Measurements from ENCODE around the gene CUL7. TPM values are rescaled to one million over a fixed set of nuclear protein-coding genes. Genes with fewer than 3 reads are reported as not detected.

Gene CUL7
- 10 to 100 TPM; 12.7 to 13.0 TPM for total RNA-seq

GRCh38 chr6:43053545-43054205, at the start of gene CUL7:
Gene CUL7 (minus strand): TSS chr6:43053851. CDS start chr6:43052788, 1,063 bp downstream.
- Mint-ChIP-seq H3K9me3 (no peaks in the 10 kb centered on the region), H3K36me3 (ENCODE audit: low read depth) (peaks cover 52% of the 10 kb centered on the region), H3K27me3 (no peaks in the 10 kb centered on the region), H3K27ac (peak within 1 kb of the TSS; percentile 93), H3K4me1 (peaks cover 54% of the 10 kb centered on the region), H3K4me3 (peak within 1 kb of the TSS; percentile 96)
- peak; percentile 95 for DNase-seq
- ChIA-PET CTCF (interaction anchor here (0.6 to 2.0 kb wide), 8 partner anchors 21 to 345 kb away, joined by 3 to 7 read pairs (median 4); partner anchors contain the start of genes CNPY3 and KLHDC3), POLR2A (interaction anchor here (0.6 to 4.4 kb wide), 25 partner anchors 9 to 490 kb away, joined by 3 to 27 read pairs (median 3); partner anchors contain the start of genes CNPY3, DNPH1, KLHDC3 and MEA1)

- CTCF ChIA-PET, result no interaction called here
- H3K4me1 Mint-ChIP-seq, result no peaks in the 10 kb centered on the region
- H3K36me3 Mint-ChIP-seq (ENCODE audit: low read depth), result no peaks in the 10 kb centered on the region
- POLR2A ChIA-PET, result no interaction called here
- no peak overlapping the region for H3K27ac Mint-ChIP-seq
- no peak for DNase-seq
- H3K9me3 Mint-ChIP-seq, result no peaks in the 10 kb centered on the region
- H3K27me3 Mint-ChIP-seq, result peaks cover 10% of the 10 kb centered on the region
- H3K4me3 Mint-ChIP-seq, result no peak overlapping the region
These were observed 47.8 kb upstream of the CUL7 start for GRCh38 chr6:43101497-43101896.

- Mint-ChIP-seq H3K4me3 (no peak overlapping the region), H3K36me3 (ENCODE audit: low read depth) (no peaks in the 10 kb centered on the region)
- CTCF ChIA-PET, result interaction anchor here (1.0 kb wide), 1 partner anchor 46 kb away, joined by 3 read pairs; no protein-coding TSS in a partner anchor
These were observed 43.9 kb upstream of the CUL7 start for GRCh38 chr6:43097502-43097901.

GRCh38 chr6:43097098-43097489, 43.4 kb upstream of the CUL7 start:
- H3K9me3 Mint-ChIP-seq, result no peaks in the 10 kb centered on the region
- H3K27me3 Mint-ChIP-seq, result no peaks in the 10 kb centered on the region
- ChIA-PET POLR2A (interaction anchor here (0.9 kb wide), 1 partner anchor 494 kb away, joined by 3 read pairs; no protein-coding TSS in a partner anchor), CTCF (interaction anchor here (1.0 kb wide), 1 partner anchor 47 kb away, joined by 3 read pairs; no protein-coding TSS in a partner anchor)
- no peak for DNase-seq
- peaks cover 20% of the 10 kb centered on the region for H3K4me1 Mint-ChIP-seq
- no peak overlapping the region for H3K4me3 Mint-ChIP-seq
- H3K36me3 Mint-ChIP-seq (ENCODE audit: low read depth), result no peaks in the 10 kb centered on the region
- no peak overlapping the region for H3K27ac Mint-ChIP-seq

More at GRCh38 chr6:43097502-43097901, 43.9 kb upstream of the CUL7 start:
- Mint-ChIP-seq H3K27me3 (no peaks in the 10 kb centered on the region), H3K4me1 (peaks cover 16% of the 10 kb centered on the region), H3K27ac (no peak overlapping the region), H3K9me3 (no peaks in the 10 kb centered on the region)
- POLR2A ChIA-PET, result no interaction called here
- DNase-seq, result no peak

GRCh38 chr6:43096451-43097097, 42.9 kb upstream of the CUL7 start:
- ChIA-PET CTCF (no interaction called here), POLR2A (interaction anchor here (0.9 kb wide), 1 partner anchor 493 kb away, joined by 3 read pairs; no protein-coding TSS in a partner anchor)

GRCh38 chr6:43095939-43096338, 42.3 kb upstream of the CUL7 start:
- ChIA-PET POLR2A (interaction anchor here (0.9 kb wide), 1 partner anchor 493 kb away, joined by 3 read pairs; no protein-coding TSS in a partner anchor), CTCF (no interaction called here)
- DNase-seq, result no peak
- no peaks in the 10 kb centered on the region for H3K36me3 Mint-ChIP-seq (ENCODE audit: low read depth)
- no peak overlapping the region for H3K4me3 Mint-ChIP-seq
- H3K4me1 Mint-ChIP-seq, result peaks cover 20% of the 10 kb centered on the region
- no peaks in the 10 kb centered on the region for H3K27me3 Mint-ChIP-seq
- H3K27ac Mint-ChIP-seq, result no peak overlapping the region
- H3K9me3 Mint-ChIP-seq, result no peaks in the 10 kb centered on the region

More at GRCh38 chr6:43096451-43097097, 42.9 kb upstream of the CUL7 start:
- Mint-ChIP-seq H3K36me3 (ENCODE audit: low read depth) (no peaks in the 10 kb centered on the region), H3K27ac (no peak overlapping the region), H3K4me1 (peaks cover 20% of the 10 kb centered on the region), H3K9me3 (no peaks in the 10 kb centered on the region), H3K4me3 (no peak overlapping the region), H3K27me3 (no peaks in the 10 kb centered on the region)
- DNase-seq, result no peak

GRCh38 chr6:43093436-43094289, 40.0 kb upstream of the CUL7 start:
- Mint-ChIP-seq H3K9me3 (no peaks in the 10 kb centered on the region), H3K36me3 (ENCODE audit: low read depth) (no peaks in the 10 kb centered on the region), H3K27me3 (no peaks in the 10 kb centered on the region), H3K4me1 (peaks cover 20% of the 10 kb centered on the region), H3K4me3 (peak overlapping the region; percentile 25), H3K27ac (no peak overlapping the region)
- POLR2A ChIA-PET, result interaction anchor here (0.7 kb wide), 1 partner anchor 34 kb away, joined by 3 read pairs; the partner anchor contains the start of genes KLC4 and MRPL2
- CTCF ChIA-PET, result no interaction called here
- no peak for DNase-seq

GRCh38 chr6:43092635-43093034, 39.0 kb upstream of the CUL7 start:
- Mint-ChIP-seq H3K4me3 (no peak overlapping the region), H3K27me3 (no peaks in the 10 kb centered on the region), H3K4me1 (peaks cover 20% of the 10 kb centered on the region), H3K27ac (no peak overlapping the region), H3K9me3 (no peaks in the 10 kb centered on the region), H3K36me3 (ENCODE audit: low read depth) (no peaks in the 10 kb centered on the region)
- ChIA-PET CTCF (no interaction called here), POLR2A (no interaction called here)
- no peak for DNase-seq

- Mint-ChIP-seq H3K27me3 (no peaks in the 10 kb centered on the region), H3K36me3 (ENCODE audit: low read depth) (no peaks in the 10 kb centered on the region), H3K9me3 (no peaks in the 10 kb centered on the region), H3K4me1 (peaks cover 20% of the 10 kb centered on the region), H3K4me3 (no peak overlapping the region), H3K27ac (no peak overlapping the region)
- CTCF ChIA-PET, result interaction anchor here (1.5 kb wide), 1 partner anchor 52 kb away, joined by 4 read pairs; no protein-coding TSS in a partner anchor
- POLR2A ChIA-PET, result no interaction called here
- DNase-seq, result no peak
These were observed 37.9 kb upstream of the CUL7 start for GRCh38 chr6:43091436-43091991.

GRCh38 chr6:43091020-43091419, 37.4 kb upstream of the CUL7 start:
- H3K4me3 Mint-ChIP-seq, result no peak overlapping the region
- H3K4me1 Mint-ChIP-seq, result peaks cover 23% of the 10 kb centered on the region
- no peaks in the 10 kb centered on the region for H3K36me3 Mint-ChIP-seq (ENCODE audit: low read depth)
- ChIA-PET POLR2A (no interaction called here), CTCF (interaction anchor here (1.5 kb wide), 1 partner anchor 52 kb away, joined by 4 read pairs; no protein-coding TSS in a partner anchor)
- no peak overlapping the region for H3K27ac Mint-ChIP-seq
- no peak for DNase-seq
- H3K9me3 Mint-ChIP-seq, result no peaks in the 10 kb centered on the region
- H3K27me3 Mint-ChIP-seq, result peaks cover under 1% of the 10 kb centered on the region

GRCh38 chr6:43090559-43090956, 36.9 kb upstream of the CUL7 start:
- H3K9me3 Mint-ChIP-seq, result no peaks in the 10 kb centered on the region
- CTCF ChIA-PET, result interaction anchor here (1.5 kb wide), 1 partner anchor 53 kb away, joined by 4 read pairs; no protein-coding TSS in a partner anchor
- H3K36me3 Mint-ChIP-seq (ENCODE audit: low read depth), result no peaks in the 10 kb centered on the region
- no peak for DNase-seq
- no peak overlapping the region for H3K27ac Mint-ChIP-seq
- peaks cover 2% of the 10 kb centered on the region for H3K27me3 Mint-ChIP-seq
- H3K4me3 Mint-ChIP-seq, result no peak overlapping the region
- POLR2A ChIA-PET, result no interaction called here
- peaks cover 25% of the 10 kb centered on the region for H3K4me1 Mint-ChIP-seq

- Mint-ChIP-seq H3K36me3 (ENCODE audit: low read depth) (no peaks in the 10 kb centered on the region), H3K27me3 (peaks cover 2% of the 10 kb centered on the region), H3K9me3 (no peaks in the 10 kb centered on the region), H3K4me1 (peaks cover 25% of the 10 kb centered on the region), H3K4me3 (no peak overlapping the region), H3K27ac (no peak overlapping the region)
- ChIA-PET CTCF (no interaction called here), POLR2A (no interaction called here)
- DNase-seq, result no peak
These were observed 36.4 kb upstream of the CUL7 start for GRCh38 chr6:43089874-43090558.

Measured in activated CD4-positive, alpha-beta memory T cell treated with anti-CD3 and anti-CD28 coated beads, Interleukin-2, amount 10 ng/mL, durations not matched to agents 7 days and 5 days (primary cell).